ENCODE results near the gene MYH14.

MYH14 gene

GRCh38 chr19:50203281-50204080 lies at the start of gene MYH14:
MYH14 (plus strand) TSS chr19:50203622; CDS start chr19:50210366, 6,744 bp downstream.
- DNase-seq (ENCODE audit: low spot score) (no peak), FAIRE-seq (no peak)

GRCh38 chr19:50154529-50154928 lies 48.9 kb upstream of the MYH14 start:
- DNase-seq (ENCODE audit: low spot score) (no peak), FAIRE-seq (no peak)

GRCh38 chr19:50155520-50156109 lies 47.8 kb upstream of the MYH14 start:
- no peak for FAIRE-seq
- DNase-seq (ENCODE audit: low spot score): no peak

- FAIRE-seq (no peak), DNase-seq (ENCODE audit: low spot score) (no peak)
Observed at GRCh38 chr19:50158577-50158976, 44.8 kb upstream of the MYH14 start.

- FAIRE-seq (no peak), DNase-seq (ENCODE audit: low spot score) (no peak)
Observed at GRCh38 chr19:50159078-50159477, 44.3 kb upstream of the MYH14 start.

GRCh38 chr19:50162988-50163387 lies 40.4 kb upstream of the MYH14 start, which contains the start of gene IZUMO2:
IZUMO2 (minus strand) TSS chr19:50163281; CDS start chr19:50163194, 87 bp downstream.
- no peak for DNase-seq (ENCODE audit: low spot score)

GRCh38 chr19:50167314-50167721 lies 36.1 kb upstream of the MYH14 start:
- FAIRE-seq: no peak
- DNase-seq (ENCODE audit: low spot score): no peak

More at GRCh38 chr19:50162988-50163387, 40.4 kb upstream of the MYH14 start, which contains the start of gene IZUMO2:
- no peak for FAIRE-seq

GRCh38 chr19:50171752-50172151 lies 31.7 kb upstream of the MYH14 start:
- DNase-seq (ENCODE audit: low spot score) (no peak), FAIRE-seq (no peak)

- FAIRE-seq: no peak
- no peak for DNase-seq (ENCODE audit: low spot score)
Observed at GRCh38 chr19:50172726-50173125, 30.7 kb upstream of the MYH14 start.

GRCh38 chr19:50173127-50173526 lies 30.3 kb upstream of the MYH14 start:
- no peak for FAIRE-seq
- DNase-seq (ENCODE audit: low spot score): no peak

GRCh38 chr19:50174100-50174793 lies 29.2 kb upstream of the MYH14 start:
- FAIRE-seq (no peak), DNase-seq (ENCODE audit: low spot score) (no peak)

GRCh38 chr19:50175924-50176323 lies 27.5 kb upstream of the MYH14 start:
- DNase-seq (ENCODE audit: low spot score) (no peak), FAIRE-seq (no peak)

- FAIRE-seq (no peak), DNase-seq (ENCODE audit: low spot score) (no peak)
Observed at GRCh38 chr19:50176775-50177174, 26.6 kb upstream of the MYH14 start.

GRCh38 chr19:50178320-50178719 lies 25.1 kb upstream of the MYH14 start:
- DNase-seq (ENCODE audit: low spot score): no peak
- FAIRE-seq: no peak

GRCh38 chr19:50178859-50179537 lies 24.4 kb upstream of the MYH14 start:
- DNase-seq (ENCODE audit: low spot score) (no peak), FAIRE-seq (no peak)

GRCh38 chr19:50181121-50181520 lies 22.3 kb upstream of the MYH14 start:
- no peak for FAIRE-seq
- no peak for DNase-seq (ENCODE audit: low spot score)

GRCh38 chr19:50184196-50184595 lies 19.2 kb upstream of the MYH14 start:
- DNase-seq (ENCODE audit: low spot score) (no peak), FAIRE-seq (no peak)

GRCh38 chr19:50187937-50188336 lies 15.5 kb upstream of the MYH14 start:
- DNase-seq (ENCODE audit: low spot score) (no peak), FAIRE-seq (no peak)

GRCh38 chr19:50189331-50189730 lies 14.1 kb upstream of the MYH14 start:
- FAIRE-seq (no peak), DNase-seq (ENCODE audit: low spot score) (no peak)

GRCh38 chr19:50190439-50190891 lies 13.0 kb upstream of the MYH14 start:
- DNase-seq (ENCODE audit: low spot score): no peak
- FAIRE-seq: no peak

- FAIRE-seq (no peak), DNase-seq (ENCODE audit: low spot score) (no peak)
Observed at GRCh38 chr19:50191216-50191615, 12.2 kb upstream of the MYH14 start.

Data from RCC 7860 (cell line).